Calu3 (cell line): Measurements from ENCODE around the gene CTSD. TPM values are rescaled to one million over a fixed set of nuclear protein-coding genes. Genes with fewer than 3 reads are reported as not detected.

Experiments
- BruUV-seq: library from RNA; stranded (reverse); fragments of 400-500 nt; replicated peaks from 2 replicates; lab custom pipeline; 2021; lab: Mats Ljungman, UMichigan
- CTCF ChIA-PET: fragments of 300-600 bp; sonication (Branson Sonifier 250); formaldehyde crosslinking; loops from one replicate; lab custom pipeline; 2022; ENCODE audit warnings: antibody characterized with exemption; lab: Charles Lee
- DNase-seq: peaks from one replicate; pipeline ENCODE4 v3.0.0; 2022
- H3K27ac Mint-ChIP-seq: one replicate; pipeline ENCODE4 v1.8.0; 2022; ENCODE audit warnings: mixed read lengths; ENCODE audit not compliant: unreplicated experiment
- H3K27me3 Mint-ChIP-seq: one replicate; pipeline ENCODE4 v1.8.0; 2022; ENCODE audit warnings: mixed read lengths; ENCODE audit not compliant: unreplicated experiment
- H3K36me3 Mint-ChIP-seq: one replicate; pipeline ENCODE4 v1.8.0; 2022; ENCODE audit warnings: mild to moderate bottlenecking, moderate library complexity, mixed read lengths; ENCODE audit not compliant: insufficient read depth, unreplicated experiment
- H3K4me1 Mint-ChIP-seq: one replicate; pipeline ENCODE4 v1.8.0; 2022; ENCODE audit warnings: mild to moderate bottlenecking, low read depth, mixed read lengths; ENCODE audit not compliant: unreplicated experiment
- H3K4me3 Mint-ChIP-seq: one replicate; pipeline ENCODE4 v1.8.0; 2022; ENCODE audit warnings: mild to moderate bottlenecking, low read depth, moderate library complexity, mixed read lengths; ENCODE audit not compliant: unreplicated experiment
- H3K9me3 Mint-ChIP-seq: one replicate; pipeline ENCODE4 v1.8.0; 2022; ENCODE audit warnings: low read depth, mixed read lengths; ENCODE audit not compliant: unreplicated experiment
- CTCF ChIP-seq: fragments of 200-600 bp; IDR thresholded peaks from one replicate; pipeline ENCODE4 v1.8.0; 2022; ENCODE audit warnings: antibody characterized with exemption; ENCODE audit not compliant: unreplicated experiment
- intact Hi-C: fragments of 100-400 bp; cut with micrococcal nuclease; formaldehyde crosslinking; loops from one replicate; pipeline ENCODE4 v1.10.0; 2022; ENCODE audit not compliant: unreplicated experiment
- total RNA-seq: library from RNA; stranded (reverse); gene quantifications from 2 replicates; pipeline ENCODE4 v1.2.3, GENCODE V29; 2022

Gene CTSD
- total RNA-seq, 1 experiment from 2014 or later: 531 TPM

- intact Hi-C loops: no loop called here
- Mint-ChIP-seq H3K9me3 (no peaks in the 10 kb centered on the region), H3K27me3 (no peaks in the 10 kb centered on the region), H3K4me1 (peaks cover 18% of the 10 kb centered on the region), H3K36me3 (peaks cover 68% of the 10 kb centered on the region), H3K27ac (no peak overlapping the region), H3K4me3 (no peak overlapping the region)
- no TSS peak for BruUV-seq
- TF ChIP-seq CTCF: no peak
- DNase-seq: no peak
- CTCF ChIA-PET: no interaction called here
Measured at GRCh38 chr11:1757861-1758610, 5.7 kb downstream of the CTSD start.

GRCh38 chr11:1756791-1757771, 6.6 kb downstream of the CTSD start:
- H3K9me3 Mint-ChIP-seq: no peaks in the 10 kb centered on the region

GRCh38 chr11:1755692-1756561, 7.8 kb downstream of the CTSD start:
- CTCF ChIA-PET: no interaction called here
- Mint-ChIP-seq H3K9me3 (no peaks in the 10 kb centered on the region), H3K4me1 (peaks cover 7% of the 10 kb centered on the region), H3K27me3 (no peaks in the 10 kb centered on the region), H3K27ac (no peak overlapping the region), H3K36me3 (peaks cover 67% of the 10 kb centered on the region), H3K4me3 (no peak overlapping the region)
- DNase-seq: no peak
- no TSS peak for BruUV-seq
- intact Hi-C loops: no loop called here
- no peak for TF ChIP-seq CTCF

More at GRCh38 chr11:1756791-1757771, 6.6 kb downstream of the CTSD start:
- intact Hi-C loops: no loop called here
- H3K36me3 Mint-ChIP-seq: peaks cover 62% of the 10 kb centered on the region
- peaks cover 15% of the 10 kb centered on the region for H3K4me1 Mint-ChIP-seq
- BruUV-seq: no TSS peak
- H3K4me3 Mint-ChIP-seq: no peak overlapping the region
- no peaks in the 10 kb centered on the region for H3K27me3 Mint-ChIP-seq
- H3K27ac Mint-ChIP-seq: no peak overlapping the region
- CTCF ChIA-PET: no interaction called here
- DNase-seq: no peak
- TF ChIP-seq CTCF: no peak

- DNase-seq: no peak
- CTCF ChIA-PET: no interaction called here
- Mint-ChIP-seq H3K36me3 (peaks cover 67% of the 10 kb centered on the region), H3K27me3 (no peaks in the 10 kb centered on the region), H3K27ac (no peak overlapping the region), H3K9me3 (no peaks in the 10 kb centered on the region), H3K4me3 (no peak overlapping the region), H3K4me1 (peaks cover under 1% of the 10 kb centered on the region)
- TF ChIP-seq CTCF: no peak
- BruUV-seq: no TSS peak
- intact Hi-C loops: no loop called here
Measured at GRCh38 chr11:1755344-1755691, 8.4 kb downstream of the CTSD start.
